Body of pancreas (tissue), 4 donors: ENCODE measurements around the gene TXN. TPM values are rescaled to one million over a fixed set of nuclear protein-coding genes. Genes with fewer than 3 reads are reported as not detected.

ENCODE experiments used
- ATAC-seq: fragments of 150-250 bp; one replicate; pipeline ENCODE4 v1.9.1; 2016
- DNase-seq, 4 donors: peaks; one replicate each; pipeline ENCODE4 v3.0.0-alpha.2; 2019
- H3K27ac ChIP-seq, 4 donors: fragments of 200-600 bp; sonication (generic); 1 replicate in 3 of 4; 2 replicates in 1 of 4; pipeline versions ENCODE4 v1.5.1 to v1.6.1; 2016 to 2019; ENCODE audit warnings: mild to moderate bottlenecking in 1 of 4, mixed read lengths in 1 of 4, moderate library complexity in 1 of 4
- H3K27me3 ChIP-seq, 2 donors: fragments of 200-600 bp; sonication (generic); one replicate each; pipeline ENCODE4 v1.6.0; 2016; ENCODE audit warnings: mild to moderate bottlenecking in 1 of 2
- H3K36me3 ChIP-seq, 2 donors: fragments of 200-600 bp; sonication (generic); replicated peaks in 1 of 2; 2 replicates each; pipeline ENCODE4 v1.5.1; 2016; ENCODE audit warnings: low read depth in 2 of 2; ENCODE audit not compliant: insufficient read depth in 1 of 2
- H3K4me1 ChIP-seq: fragments of 200-600 bp; sonication (generic); one replicate; pipeline ENCODE4 v1.6.0; 2016
- H3K4me3 ChIP-seq, 2 donors: fragments of 200-600 bp; sonication (generic); 1 replicate in 1 of 2; 2 replicates in 1 of 2; pipeline ENCODE4 v1.5.1; 2016 to 2019
- H3K9me3 ChIP-seq, 3 donors: fragments of 200-600 bp; sonication (generic); 1 replicate in 2 of 3; 2 replicates in 1 of 3; pipeline ENCODE4 v1.5.1; 2016
- POLR2A ChIP-seq, 3 donors: fragments of 450-650 bp; IDR thresholded peaks; one replicate each; pipeline ENCODE4 v1.6.1; 2016; ENCODE audit warnings: antibody characterized with exemption in 3 of 3, mild to moderate bottlenecking in 2 of 3
- WGBS, 2 donors: methylation state at CpG; one replicate each; pipeline ENCODE4 v1.1.5; 2017; 5-methylcytosine and 5-hydroxymethylcytosine counted together
- intact Hi-C: fragments of 100-400 bp; cut with DNase I; formaldehyde crosslinking; loops from one replicate; pipeline ENCODE4 v1.15.1; 2023
- total RNA-seq, 2 donors: library from RNA; depleted of rRNA; stranded (reverse); fragments of >200 nt; gene quantifications; one replicate each; pipeline ENCODE4 v1.1.0, GENCODE V29; 2016
- TF ChIP-seq, protein P1 (sequence below), 7 experiments: fragments of 450-650 bp in 4 of 7; fragments of 200-600 bp in 3 of 7; sonication (generic) in 3 of 7; IDR thresholded peaks; one replicate each; pipeline ENCODE4 v1.5.1; 2016 to 2019; ENCODE audit warnings: antibody characterized with exemption in 7 of 7

Gene TXN
- total RNA-seq, 2 donors from 2014 or later = 40.2 to 93.1 TPM

DNA sequence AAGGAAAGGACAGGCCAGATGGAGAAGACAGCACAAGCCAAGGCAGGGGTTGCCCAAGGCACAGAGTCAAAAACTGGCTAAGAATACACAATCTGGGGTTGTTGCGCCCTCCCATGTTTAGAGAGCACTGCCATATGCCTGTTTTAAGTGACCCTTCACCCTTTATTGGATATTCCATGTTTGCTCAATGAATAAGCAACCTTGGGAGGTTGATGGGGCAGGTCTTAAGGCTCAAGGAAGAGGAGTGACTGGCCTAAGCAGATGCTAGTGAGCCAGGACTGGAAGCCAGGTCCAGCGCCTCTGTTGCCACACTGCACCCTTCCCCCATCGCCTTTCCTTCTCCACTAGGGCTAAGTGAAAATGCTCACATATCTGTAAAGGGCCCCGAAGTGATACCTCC is 6.7 kb downstream of the TXN start:
- Histone ChIP-seq H3K4me1 (peaks cover 28% of the 10 kb centered on the region), H3K27me3 (no peaks in the 10 kb centered on the region), H3K36me3 (peaks cover 0 to 2% of the 10 kb centered on the region in 2 donors), H3K4me3 (no peak overlapping the region), H3K9me3 (no peaks in the 10 kb centered on the region), H3K27ac (no peak overlapping the region)
- 93 to 98% methylated on average over 4 of the region's 4 CpGs for WGBS, 2 donors
- TF ChIP-seq POLR2A (IDR thresholded peaks at IDR 0.05) = no peak
- TF ChIP-seq, protein P1, sequence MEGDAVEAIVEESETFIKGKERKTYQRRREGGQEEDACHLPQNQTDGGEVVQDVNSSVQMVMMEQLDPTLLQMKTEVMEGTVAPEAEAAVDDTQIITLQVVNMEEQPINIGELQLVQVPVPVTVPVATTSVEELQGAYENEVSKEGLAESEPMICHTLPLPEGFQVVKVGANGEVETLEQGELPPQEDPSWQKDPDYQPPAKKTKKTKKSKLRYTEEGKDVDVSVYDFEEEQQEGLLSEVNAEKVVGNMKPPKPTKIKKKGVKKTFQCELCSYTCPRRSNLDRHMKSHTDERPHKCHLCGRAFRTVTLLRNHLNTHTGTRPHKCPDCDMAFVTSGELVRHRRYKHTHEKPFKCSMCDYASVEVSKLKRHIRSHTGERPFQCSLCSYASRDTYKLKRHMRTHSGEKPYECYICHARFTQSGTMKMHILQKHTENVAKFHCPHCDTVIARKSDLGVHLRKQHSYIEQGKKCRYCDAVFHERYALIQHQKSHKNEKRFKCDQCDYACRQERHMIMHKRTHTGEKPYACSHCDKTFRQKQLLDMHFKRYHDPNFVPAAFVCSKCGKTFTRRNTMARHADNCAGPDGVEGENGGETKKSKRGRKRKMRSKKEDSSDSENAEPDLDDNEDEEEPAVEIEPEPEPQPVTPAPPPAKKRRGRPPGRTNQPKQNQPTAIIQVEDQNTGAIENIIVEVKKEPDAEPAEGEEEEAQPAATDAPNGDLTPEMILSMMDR (IDR thresholded peaks at IDR 0.05) = no peak
- intact Hi-C loops = no loop called here
- ATAC-seq (no peak), DNase-seq (no peak)

GRCh38 chr9:110248361-110248760 is 7.9 kb downstream of the TXN start:
- intact Hi-C loops = no loop called here
- H3K4me3 ChIP-seq = no peak overlapping the region
- no peaks in the 10 kb centered on the region for H3K9me3 ChIP-seq
- TF ChIP-seq POLR2A (IDR thresholded peaks at IDR 0.05) = no peak
- TF ChIP-seq, protein P1 (IDR thresholded peaks at IDR 0.05) = no peak
- no peak for DNase-seq
- peaks cover 0 to 2% of the 10 kb centered on the region in 2 donors for H3K36me3 ChIP-seq
- no peak overlapping the region for H3K27ac ChIP-seq
- 83 to 93% methylated on average over 2 of the region's 2 CpGs for WGBS, 2 donors
- H3K4me1 ChIP-seq = peaks cover 15% of the 10 kb centered on the region
- no peak for ATAC-seq
- no peaks in the 10 kb centered on the region for H3K27me3 ChIP-seq

GRCh38 chr9:110246214-110246613 is 10.1 kb downstream of the TXN start:
- 95 to 97% methylated on average over 6 of the region's 6 CpGs for WGBS, 2 donors
- ATAC-seq = no peak
- no peak for TF ChIP-seq POLR2A (IDR thresholded peaks at IDR 0.05)
- TF ChIP-seq, protein P1 (IDR thresholded peaks at IDR 0.05) = no peak
- H3K4me1 ChIP-seq = no peaks in the 10 kb centered on the region
- no peaks in the 10 kb centered on the region for H3K27me3 ChIP-seq
- peaks cover 5 to 6% of the 10 kb centered on the region in 2 donors for H3K36me3 ChIP-seq
- DNase-seq = no peak
- no peaks in the 10 kb centered on the region for H3K9me3 ChIP-seq
- H3K27ac ChIP-seq = no peak overlapping the region
- no peak overlapping the region for H3K4me3 ChIP-seq
- intact Hi-C loops = no loop called here

- Histone ChIP-seq H3K4me1 (no peaks in the 10 kb centered on the region), H3K27ac (no peak overlapping the region), H3K9me3 (no peaks in the 10 kb centered on the region), H3K36me3 (peaks cover 5 to 6% of the 10 kb centered on the region in 2 donors), H3K27me3 (no peaks in the 10 kb centered on the region), H3K4me3 (no peak overlapping the region)
- no peak for DNase-seq
- intact Hi-C loops = no loop called here
- no peak for TF ChIP-seq POLR2A (IDR thresholded peaks at IDR 0.05)
- TF ChIP-seq, protein P1 (IDR thresholded peaks at IDR 0.05) = no peak
- ATAC-seq = no peak
- WGBS, 2 donors = 76 to 93% methylated on average over 3 of the region's 3 CpGs
These were observed 11.7 kb downstream of the TXN start for GRCh38 chr9:110244616-110245015.

DNA sequence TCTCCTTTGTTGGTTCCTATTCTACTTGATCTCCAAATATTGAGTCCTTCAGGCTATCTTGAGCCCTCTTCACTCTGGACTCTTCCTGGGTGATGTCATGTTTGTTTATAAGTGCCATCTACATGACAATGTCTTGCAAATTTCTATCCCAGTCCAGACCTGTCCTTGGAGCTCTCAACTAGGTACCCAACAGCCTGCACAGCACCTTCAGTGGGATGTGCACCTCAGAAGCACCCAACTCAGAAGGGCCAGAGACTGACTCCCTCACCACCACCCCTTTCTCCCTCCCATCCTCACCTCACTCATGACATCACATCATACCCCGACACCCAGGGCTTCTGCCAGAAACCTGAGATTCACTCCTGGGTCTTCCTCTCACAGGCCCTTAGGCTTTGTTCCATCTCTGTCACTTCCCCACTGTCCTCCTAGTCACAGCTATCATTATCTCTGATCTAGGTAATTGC is 14.4 kb downstream of the TXN start:
- no peaks in the 10 kb centered on the region for H3K27me3 ChIP-seq
- WGBS, 2 donors = 63 to 100% methylated on average over 1 of the region's 1 CpG
- H3K36me3 ChIP-seq = peaks cover 5 to 6% of the 10 kb centered on the region in 2 donors
- intact Hi-C loops = no loop called here
- H3K9me3 ChIP-seq = no peaks in the 10 kb centered on the region
- H3K4me3 ChIP-seq = no peak overlapping the region
- no peak overlapping the region for H3K27ac ChIP-seq
- no peak for TF ChIP-seq POLR2A (IDR thresholded peaks at IDR 0.05)
- TF ChIP-seq, protein P1 (IDR thresholded peaks at IDR 0.05) = no peak
- H3K4me1 ChIP-seq = no peaks in the 10 kb centered on the region
- DNase-seq (no peak), ATAC-seq (no peak)
